HS-27A (cell line): ENCODE results near the gene CYBA.

Experiments used
- DNase-seq: peaks from one replicate; pipeline ENCODE4 v3.0.0-alpha.2; 2012; ENCODE audit warnings: low read depth, missing footprints

CYBA gene

GRCh38 chr16:88661468-88661867 is 10.6 kb upstream of the CYBA start:
- DNase-seq = no peak

- DNase-seq = no peak
Observed at GRCh38 chr16:88659160-88659559, 8.3 kb upstream of the CYBA start.

GRCh38 chr16:88658714-88659113 is 7.9 kb upstream of the CYBA start:
- no peak for DNase-seq

GRCh38 chr16:88657371-88657770 is 6.5 kb upstream of the CYBA start:
- no peak for DNase-seq

- DNase-seq = no peak
Observed at GRCh38 chr16:88656291-88656980, 5.6 kb upstream of the CYBA start.

- DNase-seq = no peak
Observed at GRCh38 chr16:88655733-88656281, 5.0 kb upstream of the CYBA start.

- DNase-seq = no peak
Observed at GRCh38 chr16:88655053-88655732, 4.3 kb upstream of the CYBA start.

- no peak for DNase-seq
Observed at GRCh38 chr16:88654363-88655052, 3.7 kb upstream of the CYBA start.

GRCh38 chr16:88653596-88654362 is 2.9 kb upstream of the CYBA start:
- no peak for DNase-seq

- DNase-seq = no peak
Observed at GRCh38 chr16:88653101-88653500, 2.2 kb upstream of the CYBA start.

- no peak for DNase-seq
Observed at GRCh38 chr16:88652762-88653063, 1.9 kb upstream of the CYBA start.

- no peak for DNase-seq
Observed at GRCh38 chr16:88651989-88652761, 1.3 kb upstream of the CYBA start.

GRCh38 chr16:88651276-88651988 is 579 bp upstream of the CYBA start:
- no peak for DNase-seq

GRCh38 chr16:88649924-88650748 is 717 bp downstream of the CYBA start:
- no peak for DNase-seq

GRCh38 chr16:88649195-88649923 is 1.5 kb downstream of the CYBA start:
- DNase-seq = no peak

- no peak for DNase-seq
Observed at GRCh38 chr16:88647178-88648070, 3.4 kb downstream of the CYBA start.

- DNase-seq = no peak
Observed at GRCh38 chr16:88646345-88647034, 4.4 kb downstream of the CYBA start.

GRCh38 chr16:88645941-88646340 is 4.9 kb downstream of the CYBA start:
- no peak for DNase-seq
